ENCODE results near the gene GLI3. TPM values are rescaled to one million over a fixed set of nuclear protein-coding genes. Genes with fewer than 3 reads are reported as not detected.

GLI3 gene
- total and polyA plus RNA-seq, 10 of the 15 experiments (the other 5 are each of a cell fraction or from before 2014, with no cell fraction given): 0.01 TPM; not detected in 8

- in situ Hi-C loops (cut with MboI) (no loop called here), intact Hi-C loops (cut with micrococcal nuclease; ENCODE audit: unreplicated experiment) (no loop called here)
- Histone ChIP-seq H3K4me2 (ENCODE audit: control insufficient read depth, insufficient read depth) (no peak overlapping the region), H3K36me3 (ENCODE audit: control insufficient read depth in 2 of 2, insufficient read depth in 2 of 2, low read length in 1 of 2) (no peaks in the 10 kb centered on the region), H3K4me1 (ENCODE audit: control insufficient read depth, insufficient read depth, low read length) (no peaks in the 10 kb centered on the region), H3K9ac (ENCODE audit: control insufficient read depth, insufficient read depth, low read length) (no peak overlapping the region), H2AFZ (ENCODE audit: control insufficient read depth, low read depth, low read length) (no peak overlapping the region), H3K27ac (ENCODE audit: control insufficient read depth, insufficient read depth) (no peak overlapping the region), H3K4me3 (no peak overlapping the region), H3K9me3 (replicated peaks; ENCODE audit: control insufficient read depth, insufficient read depth, low read length) (no peaks in the 10 kb centered on the region), H3K27me3 (replicated peaks in 1 of 2; ENCODE audit: control insufficient read depth in 2 of 2, insufficient read depth in 2 of 2, low read length in 1 of 2) (no peaks in the 10 kb centered on the region), H4K20me1 (ENCODE audit: control insufficient read depth, insufficient read depth) (no peaks in the 10 kb centered on the region), H3K79me2 (ENCODE audit: control insufficient read depth, insufficient read depth, low read length) (no peaks in the 10 kb centered on the region)
- DNase-seq (ENCODE audit: low read depth, low spot score) (no peak), ATAC-seq (no peak), FAIRE-seq (no peak)
- ChIA-PET RAD21 (ENCODE audit: unreplicated experiment) (no interaction called here), SMC1A (ENCODE audit: uncharacterized antibody, unreplicated experiment) (no interaction called here), CTCF (no interaction called here), POLR2A (no interaction called here)
- TF ChIP-seq RAD51 (IDR thresholded peaks at IDR 0.05) (no peak), TARDBP (IDR thresholded peaks at IDR 0.05; ENCODE audit: borderline replicate concordance) (no peak), CEBPZ (IDR thresholded peaks at IDR 0.05; ENCODE audit: low read depth, low read length) (no peak), PAX8 (IDR thresholded peaks at IDR 0.05) (no peak), TCF12 (IDR thresholded peaks at IDR 0.05; ENCODE audit: low read depth, low read length) (no peak), BHLHE40 (IDR thresholded peaks at IDR 0.05; ENCODE audit: borderline replicate concordance in 1 of 2, low read depth in 2 of 2, low read length in 1 of 2) (no peak), E2F4 (IDR thresholded peaks at IDR 0.05; ENCODE audit: low read depth, low read length) (no peak), NR2F1 (conservative IDR thresholded peaks at IDR 0.05) (no peak), SMC3 (IDR thresholded peaks at IDR 0.05; ENCODE audit: borderline replicate concordance, low read length) (no peak), TCF3 (IDR thresholded peaks at IDR 0.05; ENCODE audit: borderline replicate concordance, insufficient read depth, low read depth, low read length) (no peak)
- TF ChIP-seq, protein P1, sequence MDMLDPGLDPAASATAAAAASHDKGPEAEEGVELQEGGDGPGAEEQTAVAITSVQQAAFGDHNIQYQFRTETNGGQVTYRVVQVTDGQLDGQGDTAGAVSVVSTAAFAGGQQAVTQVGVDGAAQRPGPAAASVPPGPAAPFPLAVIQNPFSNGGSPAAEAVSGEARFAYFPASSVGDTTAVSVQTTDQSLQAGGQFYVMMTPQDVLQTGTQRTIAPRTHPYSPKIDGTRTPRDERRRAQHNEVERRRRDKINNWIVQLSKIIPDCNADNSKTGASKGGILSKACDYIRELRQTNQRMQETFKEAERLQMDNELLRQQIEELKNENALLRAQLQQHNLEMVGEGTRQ (IDR thresholded peaks at IDR 0.05; ENCODE audit: borderline replicate concordance, low read depth, low read length): no peak
- no TSS peak for BruUV-seq (replicated peaks)
- WGBS (ENCODE audit: insufficient coverage, insufficient replicate concordance, low lambda C conversion rate, missing lambda C conversion rate): 30% methylated on average over 3 of the region's 3 CpGs
Measured at GRCh38 chr7:41994036-41994745, 242.8 kb downstream of the GLI3 start.

Data from GM12878 (cell line).